Activated gamma-delta T cell treated with anti-CD3 and anti-CD28 coated beads, Interleukin-2, amount 50 U/mL, for 16 hours (primary cell): ENCODE measurements around the gene VPS13C.

Experiments
- DNase-seq: peaks from one replicate; pipeline ENCODE4 v3.0.0-alpha.2; 2020; ENCODE audit warnings: low read depth

VPS13C gene

GRCh38 chr15:62060113-62060895, at the start of gene VPS13C:
VPS13C (minus strand) TSS chr15:62060447; CDS start chr15:62060374, 73 bp downstream.
- DNase-seq: peak; percentile 87

DNA sequence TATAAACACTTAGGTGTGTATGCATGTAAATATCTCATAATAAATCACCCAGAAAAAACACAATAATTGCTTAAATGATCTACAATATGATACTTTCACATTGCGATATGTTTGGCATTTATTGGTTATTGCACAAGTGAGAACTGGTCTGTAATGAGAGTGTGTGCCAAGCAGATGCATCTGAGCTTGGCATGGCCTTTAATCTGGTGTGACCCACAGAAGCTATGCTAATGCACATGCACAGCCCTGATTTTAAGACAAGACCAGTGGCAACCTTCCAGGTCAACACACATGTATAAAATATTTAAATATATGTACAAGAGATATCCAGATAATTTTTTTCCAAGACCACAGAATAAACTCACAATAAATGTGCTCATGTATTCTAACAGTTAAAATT, 49.2 kb upstream of the VPS13C start:
- DNase-seq: no peak

DNA sequence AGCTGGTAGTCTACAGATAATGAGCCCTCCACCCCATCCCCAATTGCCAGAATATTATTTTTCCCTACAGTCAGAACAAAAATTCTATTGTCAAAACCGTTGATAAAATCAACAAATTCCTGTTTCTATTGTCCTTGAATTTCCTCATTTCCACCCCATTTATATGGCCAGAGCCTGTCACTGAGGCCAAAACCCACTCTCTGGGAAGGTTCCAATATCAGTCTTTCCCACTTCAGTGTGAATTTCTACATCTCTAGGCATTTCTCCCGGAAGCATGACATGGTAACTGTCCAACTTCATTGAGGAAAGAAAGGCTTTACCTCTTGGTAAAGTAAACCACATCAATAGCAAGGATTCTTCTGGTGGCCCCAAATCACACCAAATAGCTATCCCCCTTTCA, 48.2 kb upstream of the VPS13C start:
- no peak for DNase-seq

DNA sequence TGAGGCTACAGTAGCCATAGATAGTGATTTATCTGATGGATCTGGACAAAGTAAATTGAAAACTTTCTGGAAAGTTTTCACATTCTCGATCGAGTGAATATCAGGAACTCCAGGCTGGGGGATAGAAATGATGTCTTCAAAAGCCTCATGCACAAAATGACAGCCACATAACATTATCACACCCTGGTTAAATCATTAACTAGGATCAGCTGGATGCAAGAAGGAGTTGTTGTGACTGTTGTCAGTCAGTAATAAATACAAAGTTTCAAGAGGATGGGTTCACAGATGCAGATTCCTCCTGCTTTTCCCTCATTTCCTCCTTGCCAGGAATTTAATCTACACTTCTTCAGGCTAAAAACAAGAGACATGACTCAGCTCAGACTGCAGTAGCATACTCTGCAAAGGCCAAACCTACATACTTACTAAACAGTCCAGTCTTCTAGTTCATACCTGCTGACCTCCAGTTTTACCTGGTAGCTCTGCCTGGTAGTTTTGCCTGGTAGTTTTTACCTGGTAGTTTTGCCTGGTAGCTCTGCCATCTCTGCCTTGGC, 47.4 kb upstream of the VPS13C start:
- no peak for DNase-seq

DNA sequence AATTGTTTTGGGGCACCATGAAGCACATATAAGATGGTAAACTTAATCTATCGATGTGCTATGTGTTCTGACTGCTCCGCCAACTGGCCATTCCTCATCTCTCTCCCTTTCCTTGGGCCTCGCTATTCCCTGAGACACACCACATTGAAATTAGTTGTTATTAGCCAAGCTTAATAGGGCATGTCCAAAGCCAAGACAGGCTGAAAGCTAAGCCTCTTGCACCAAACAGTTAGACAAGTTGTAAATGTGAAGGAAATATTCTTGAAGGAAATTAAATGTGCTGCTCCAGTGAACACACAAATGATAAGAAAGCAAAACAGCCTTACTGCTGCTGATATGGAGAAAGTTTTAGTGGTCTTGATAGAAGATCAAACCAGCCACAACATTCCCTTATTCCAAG, 45.8 kb upstream of the VPS13C start:
- no peak for DNase-seq

DNA sequence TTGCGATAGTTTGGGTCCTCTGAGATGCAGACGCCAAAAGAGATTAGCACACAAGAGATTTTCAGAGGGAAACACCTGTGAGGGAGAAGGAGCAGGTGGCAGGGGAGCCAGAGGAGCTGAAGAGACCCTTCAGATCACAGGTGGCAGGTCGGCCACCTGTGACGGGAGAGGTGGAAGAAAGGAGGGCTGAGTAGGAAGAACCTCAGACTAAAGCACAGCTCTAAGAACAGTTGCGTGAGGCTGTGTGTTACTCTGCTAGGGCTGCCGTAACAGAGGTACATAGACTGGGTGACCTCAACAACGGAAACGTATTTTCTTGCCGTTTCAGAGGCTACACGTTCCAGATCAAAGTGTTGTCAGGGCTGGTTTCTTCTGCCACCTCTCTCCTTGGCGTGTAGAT, 45.0 kb upstream of the VPS13C start:
- DNase-seq: no peak

DNA sequence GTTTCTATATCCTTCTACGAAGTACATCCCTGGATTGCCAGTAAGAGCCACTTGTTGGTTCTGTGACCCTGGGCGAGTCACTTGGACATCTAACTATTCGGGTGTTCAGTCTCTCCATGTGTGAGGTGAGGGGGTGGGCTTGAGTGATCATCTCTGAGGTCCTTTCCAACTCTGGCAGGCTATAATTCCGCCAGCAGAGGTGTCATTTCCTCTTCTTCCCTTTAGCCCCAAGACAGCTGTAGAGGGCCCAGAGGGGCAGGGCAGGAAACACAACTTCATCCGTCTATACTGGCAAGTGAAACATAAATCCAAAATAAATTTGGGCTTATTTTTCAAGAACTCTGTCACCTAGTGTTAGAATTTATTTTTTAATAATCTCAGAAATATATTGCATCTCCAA, 44.6 kb upstream of the VPS13C start:
- no peak for DNase-seq

GRCh38 chr15:62104401-62104800, 44.2 kb upstream of the VPS13C start:
- DNase-seq: no peak

DNA sequence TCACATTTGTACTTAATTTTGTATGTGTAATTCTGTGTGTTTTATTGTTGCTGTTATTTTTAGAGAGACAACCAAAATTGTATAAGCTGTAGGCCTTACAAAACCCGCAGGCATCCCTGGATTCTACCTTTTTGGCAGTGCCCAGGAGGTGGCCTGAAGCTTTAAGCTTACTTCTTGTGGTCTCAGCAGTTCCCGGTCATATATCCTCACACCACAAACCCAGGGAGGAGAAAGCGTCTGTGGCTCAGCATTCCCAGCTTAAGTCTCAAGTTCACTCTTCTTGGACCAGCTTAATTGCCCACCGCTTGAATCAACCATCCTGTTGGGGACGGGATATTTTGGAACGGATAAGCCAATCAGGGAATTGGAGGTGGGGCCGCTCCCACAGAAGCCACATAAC, 43.2 kb upstream of the VPS13C start:
- no peak for DNase-seq

GRCh38 chr15:62099094-62099601, 38.9 kb upstream of the VPS13C start:
- no peak for DNase-seq

DNA sequence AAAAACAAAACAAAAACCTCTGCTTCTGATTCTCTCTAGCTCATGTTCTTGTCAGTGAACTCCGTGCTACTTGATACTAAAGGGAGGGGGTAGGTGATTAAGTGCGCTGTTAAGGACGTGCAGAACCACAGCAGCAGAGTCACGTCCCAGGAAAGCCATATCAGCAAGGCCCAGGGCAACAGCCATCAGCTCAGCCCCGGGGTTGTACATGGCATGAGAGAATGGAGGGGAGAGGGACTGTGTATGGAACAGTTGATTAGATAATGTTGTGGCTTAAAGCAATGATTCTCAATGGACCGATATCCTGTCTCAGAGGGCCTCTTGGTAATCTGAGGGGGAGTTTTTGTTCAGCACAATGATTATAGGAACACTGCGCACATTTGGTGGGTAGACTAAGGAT, 34.1 kb upstream of the VPS13C start:
- no peak for DNase-seq

DNA sequence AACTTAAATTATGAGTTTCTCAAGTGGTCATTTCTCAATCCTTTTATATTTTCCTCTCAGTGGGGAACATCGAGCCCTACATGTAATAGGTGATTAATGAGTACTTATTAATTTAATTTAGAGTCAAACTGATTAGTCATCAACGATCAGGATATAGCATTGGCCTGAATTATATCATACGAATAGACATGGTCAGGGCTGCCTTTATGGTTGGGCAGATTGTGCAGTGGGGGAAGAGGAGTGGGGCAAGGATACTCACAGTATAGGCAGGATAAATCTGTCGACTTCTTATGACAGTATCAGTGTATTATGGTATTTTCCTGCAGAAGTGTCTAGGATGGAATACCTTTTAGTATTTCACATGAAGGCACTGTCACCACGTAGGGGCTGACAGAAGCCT, 33.6 kb upstream of the VPS13C start:
- DNase-seq: no peak

GRCh38 chr15:62090988-62091387, 30.7 kb upstream of the VPS13C start:
- no peak for DNase-seq

DNA sequence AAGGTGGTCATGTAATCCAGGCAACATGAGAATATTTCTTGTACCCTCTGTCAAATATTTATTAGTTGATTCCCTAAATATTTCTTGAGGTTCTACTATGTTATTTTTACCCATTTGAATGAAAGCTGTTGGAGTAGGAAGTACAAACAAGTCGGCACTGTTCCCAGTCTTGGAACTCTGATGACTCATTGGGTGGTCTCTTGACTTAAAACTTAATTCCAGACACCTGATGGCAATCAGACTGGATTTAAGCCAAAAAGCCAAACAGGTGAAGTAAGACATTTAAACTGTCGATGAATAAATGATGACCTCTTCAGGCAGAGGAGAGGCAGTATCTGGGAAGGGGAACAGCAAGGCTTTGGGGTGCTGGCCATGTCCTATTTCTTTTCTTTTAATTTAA, 29.4 kb upstream of the VPS13C start:
- DNase-seq: no peak

DNA sequence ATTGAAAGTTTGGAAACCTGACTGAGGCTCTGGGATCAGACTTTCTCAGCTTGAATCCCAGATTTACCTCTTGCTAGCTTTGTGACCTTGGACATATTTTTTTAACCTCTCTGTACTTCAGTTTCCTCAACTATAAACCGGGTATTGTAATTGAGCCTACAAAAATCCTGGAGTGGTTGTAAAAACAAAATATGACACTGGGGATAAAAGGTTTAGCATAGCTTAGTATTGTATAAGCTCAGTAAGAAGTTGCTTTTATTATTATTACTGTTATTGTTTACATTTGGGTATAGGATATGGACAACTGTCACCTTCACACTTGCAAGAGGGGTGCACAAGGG, 28.1 kb upstream of the VPS13C start:
- DNase-seq: no peak

DNA sequence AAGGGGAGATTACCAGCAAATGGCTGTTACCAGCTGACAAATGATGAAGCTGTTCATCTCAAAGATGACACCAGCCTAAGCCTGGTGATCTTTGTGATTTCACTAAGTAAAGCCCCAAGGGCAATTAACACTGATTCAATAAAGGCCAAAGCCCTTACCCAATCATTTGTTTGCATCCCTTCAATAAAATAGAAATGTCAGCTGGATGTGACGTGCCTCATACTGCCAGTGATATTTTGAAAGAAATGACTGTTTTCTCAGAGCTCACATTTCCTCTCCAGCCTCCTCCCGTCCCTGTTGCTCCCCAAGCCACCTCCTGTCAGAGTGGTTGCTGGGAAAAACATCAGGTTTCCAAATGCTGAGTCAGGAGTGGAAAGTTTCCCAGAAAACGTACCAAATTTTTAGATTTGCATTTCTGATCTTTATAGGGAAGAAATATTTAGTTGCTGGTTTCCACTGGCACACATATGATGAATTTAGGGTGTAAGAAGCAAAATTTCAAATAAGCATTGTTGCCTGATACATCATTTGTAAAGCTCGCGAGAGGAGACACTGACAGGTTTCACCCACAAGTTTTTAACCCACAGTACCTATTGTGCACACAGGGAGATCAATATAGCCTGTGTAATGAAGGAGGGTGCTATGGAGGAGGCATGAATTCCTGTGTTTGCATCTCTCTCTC, 27.6 kb upstream of the VPS13C start:
- DNase-seq: no peak

DNA sequence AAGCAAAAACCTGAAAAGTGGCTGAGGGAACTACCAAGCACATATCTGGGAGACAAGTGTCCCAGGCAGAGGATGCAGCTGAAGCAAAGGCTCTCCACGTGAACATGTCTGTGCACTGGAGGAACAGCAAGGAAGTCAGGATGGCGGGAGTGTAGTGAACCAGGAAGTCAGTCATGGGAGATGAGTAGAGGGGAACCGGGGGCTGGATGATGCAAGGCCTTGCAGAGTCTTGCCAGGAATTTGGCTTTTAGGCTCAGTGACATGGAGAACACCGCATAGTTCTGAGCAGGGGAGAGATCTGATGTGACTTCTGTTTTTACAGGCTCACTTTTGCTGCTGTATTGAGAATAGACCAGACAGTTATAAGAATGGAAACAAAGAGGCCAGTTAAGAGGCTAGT, 25.5 kb upstream of the VPS13C start:
- no peak for DNase-seq

DNA sequence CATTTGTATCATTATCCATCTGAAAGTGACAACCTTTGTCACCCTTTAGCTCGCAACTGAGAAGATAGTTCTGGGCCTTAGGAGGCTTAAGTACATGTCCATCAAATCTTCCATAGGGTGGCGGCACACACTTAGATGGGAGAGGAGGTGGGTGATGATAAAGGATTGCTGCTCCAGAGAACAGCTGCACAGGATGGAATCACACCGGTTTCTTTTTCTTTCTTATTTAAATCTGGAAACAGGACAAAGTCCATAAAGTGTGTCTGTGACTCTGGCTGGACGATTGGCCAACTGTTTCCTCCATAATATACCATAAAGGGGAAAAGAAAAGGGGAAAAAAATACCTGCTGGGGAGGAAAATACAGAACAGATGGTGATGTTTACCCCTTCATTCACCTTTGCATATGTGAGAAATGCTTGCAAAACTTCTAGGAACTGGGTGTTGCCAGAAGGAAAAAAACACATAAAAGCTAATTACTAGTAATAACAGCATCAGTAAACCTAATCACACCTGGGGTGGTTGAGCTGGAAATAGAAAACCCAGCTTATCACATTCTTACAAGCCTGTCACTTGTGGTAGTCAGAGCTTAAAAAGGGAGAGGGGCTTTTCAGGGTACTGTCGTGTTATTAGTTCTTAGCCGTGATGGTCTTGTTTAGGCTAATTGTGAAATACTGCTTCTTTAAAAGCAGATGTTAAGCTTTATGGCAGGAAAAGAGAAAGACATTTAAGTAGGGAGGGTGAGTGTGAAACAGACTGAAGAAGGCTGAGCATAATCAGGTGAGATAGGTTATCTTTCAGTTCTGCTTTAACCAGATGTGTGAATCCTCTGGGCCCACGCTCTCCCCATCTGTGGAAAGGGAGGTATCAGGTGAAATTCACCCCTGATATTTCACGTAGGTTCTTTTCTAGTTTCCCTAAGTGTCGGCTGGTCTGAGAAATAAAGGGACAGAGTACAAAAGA, 23.2 kb upstream of the VPS13C start:
- DNase-seq: no peak

DNA sequence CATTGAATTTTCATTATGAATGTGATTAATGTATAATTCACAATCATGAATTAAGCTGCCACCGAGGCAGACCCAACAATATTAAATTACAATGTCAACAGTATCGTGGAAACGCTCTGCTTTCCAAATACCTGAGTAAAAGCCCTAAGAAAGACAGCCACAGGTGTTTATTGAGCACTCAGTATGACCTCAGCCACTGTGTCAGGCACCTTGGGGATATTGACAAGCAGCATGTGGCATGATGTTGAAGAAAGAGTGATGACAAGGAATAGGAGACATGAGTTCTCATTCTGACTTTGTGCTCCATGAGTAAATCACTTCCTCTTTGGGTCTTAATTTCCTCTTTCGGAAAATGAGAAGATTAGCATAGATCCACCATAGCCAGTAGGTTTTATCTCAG, 19.3 kb upstream of the VPS13C start:
- DNase-seq: no peak

DNA sequence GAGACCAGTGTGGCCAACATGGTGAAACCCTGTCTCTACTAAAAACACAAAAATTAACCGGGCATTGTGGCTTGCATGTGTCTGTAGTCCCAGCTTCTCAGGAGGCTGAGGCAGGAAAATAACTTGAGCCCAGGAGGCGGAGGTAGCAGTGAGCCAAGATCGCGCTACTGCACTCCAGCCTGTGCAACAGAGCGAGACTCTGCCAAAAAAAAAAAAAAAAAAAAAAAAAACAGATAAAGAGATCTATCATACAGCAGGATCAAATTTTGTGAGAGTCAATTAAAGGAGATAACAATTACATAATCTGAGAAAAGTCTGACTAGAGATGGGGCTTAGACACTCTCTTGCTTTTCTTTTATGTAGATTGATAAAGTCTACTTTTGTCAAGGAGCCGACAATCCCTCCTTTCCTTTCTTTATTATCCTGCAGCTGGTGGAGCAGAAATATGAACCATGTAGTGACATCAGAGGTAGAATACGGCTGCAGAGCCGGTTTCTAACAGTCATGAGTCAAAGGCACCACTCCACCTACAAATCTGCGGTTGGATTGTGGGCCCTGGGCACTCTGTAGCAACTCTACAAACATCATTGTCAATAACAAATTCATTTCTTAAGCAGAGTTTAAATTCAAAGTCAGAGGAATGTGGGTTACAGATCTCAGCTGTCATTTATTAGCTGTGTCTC, 15.5 kb upstream of the VPS13C start:
- no peak for DNase-seq

DNA sequence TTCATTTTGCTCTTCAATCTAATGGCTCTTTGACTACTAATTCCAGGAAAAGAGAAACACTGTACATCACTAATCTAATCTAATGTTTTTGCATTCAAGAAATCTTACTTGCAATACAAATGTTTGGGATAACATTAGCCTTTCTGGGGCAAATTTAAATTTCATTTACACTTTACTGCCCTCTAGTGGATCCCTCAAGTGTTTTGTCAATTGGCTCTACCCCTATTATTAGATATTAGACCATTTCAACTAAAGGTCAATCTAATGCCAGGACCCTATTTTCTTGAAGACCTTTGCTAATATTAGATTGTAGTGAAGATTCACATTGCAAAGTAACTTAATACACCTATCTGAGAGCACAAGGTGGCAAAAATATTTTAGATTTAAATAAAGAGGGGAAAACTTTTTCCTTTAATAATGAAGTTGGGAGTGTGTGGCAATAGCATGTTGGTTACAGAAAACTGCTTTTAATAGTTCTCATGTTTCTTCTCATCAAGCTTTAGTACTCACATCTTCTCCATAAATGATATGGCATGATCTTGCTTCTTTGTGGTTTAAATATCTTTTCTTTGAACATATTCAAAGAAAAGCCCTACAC, 11.6 kb upstream of the VPS13C start:
- no peak for DNase-seq
